ENCODE data around the gene YTHDF2. TPM values are rescaled to one million over a fixed set of nuclear protein-coding genes. Genes with fewer than 3 reads are reported as not detected.
"Not testable (repeated sequence)": the region's sequence is repeated elsewhere in the genome, so short reads cannot be mapped to it uniquely, and the experiment has no call there.

The YTHDF2 gene
- 10 to 100 TPM; 69.9 to 70.9 TPM for total RNA-seq

- peak within 1 kb of the TSS; percentile 94 for H3K27ac Mint-ChIP-seq
- no peaks in the 10 kb centered on the region for H3K9me3 Mint-ChIP-seq
Measured at GRCh38 chr1:28736450-28737306, at the start of gene YTHDF2. TSS of gene YTHDF2 (plus strand) at chr1:28736940. CDS start at chr1:28737121, 181 bp downstream.

GRCh38 chr1:28691627-28692026 lies 45.1 kb upstream of the YTHDF2 start:
- H3K4me3 Mint-ChIP-seq, DNase-seq, H3K27me3 Mint-ChIP-seq, H3K27ac Mint-ChIP-seq, H3K9me3 Mint-ChIP-seq, H3K4me1 Mint-ChIP-seq, CTCF ChIA-PET: not testable (repeated sequence)
- POLR2A ChIA-PET: interaction anchor here (0.8 to 1.1 kb wide), 2 partner anchors 22 to 44 kb away, joined by 3 read pairs; no protein-coding TSS in a partner anchor
- H3K36me3 Mint-ChIP-seq (ENCODE audit: low read depth): peaks cover 39% of the 10 kb centered on the region

More at GRCh38 chr1:28736450-28737306, at the start of gene YTHDF2:
- no peaks in the 10 kb centered on the region for H3K27me3 Mint-ChIP-seq
- peak within 1 kb of the TSS; percentile 97 for H3K4me3 Mint-ChIP-seq
- ChIA-PET POLR2A (interaction anchor here (0.6 to 4.9 kb wide), 31 partner anchors 9 to 478 kb away, joined by 3 to 119 read pairs (median 5); partner anchors contain the start of genes EPB41, GMEB1, MED18 and RNU11), CTCF (interaction anchor here (0.6 to 2.8 kb wide), 46 partner anchors 8 to 653 kb away, joined by 3 to 73 read pairs (median 4); partner anchors contain the start of genes EPB41, EYA3, GMEB1 and RNU11)
- DNase-seq: peak; percentile 98
- H3K4me1 Mint-ChIP-seq: peaks cover 38% of the 10 kb centered on the region
- peaks cover 31% of the 10 kb centered on the region for H3K36me3 Mint-ChIP-seq (ENCODE audit: low read depth)

GRCh38 chr1:28703629-28704028 lies 33.1 kb upstream of the YTHDF2 start:
- Mint-ChIP-seq H3K27me3 (no peaks in the 10 kb centered on the region), H3K4me1 (peaks cover 11% of the 10 kb centered on the region), H3K4me3 (no peak overlapping the region), H3K36me3 (ENCODE audit: low read depth) (peaks cover 38% of the 10 kb centered on the region), H3K9me3 (no peaks in the 10 kb centered on the region), H3K27ac (no peak overlapping the region)
- POLR2A ChIA-PET: interaction anchor here (0.9 to 1.2 kb wide), 3 partner anchors 33 to 55 kb away, joined by 3 to 4 read pairs (median 3); partner anchors contain the start of genes RNU11 and YTHDF2
- CTCF ChIA-PET: interaction anchor here (0.6 kb wide), 1 partner anchor 60 kb away, joined by 3 read pairs; the partner anchor contains the start of gene TAF12
- DNase-seq: no peak

- Mint-ChIP-seq H3K4me1 (peaks cover 2% of the 10 kb centered on the region), H3K36me3 (ENCODE audit: low read depth) (peaks cover 37% of the 10 kb centered on the region), H3K27ac (no peak overlapping the region), H3K4me3 (no peak overlapping the region), H3K27me3 (no peaks in the 10 kb centered on the region), H3K9me3 (no peaks in the 10 kb centered on the region)
- POLR2A ChIA-PET: interaction anchor here (0.9 to 1.2 kb wide), 2 partner anchors 20 to 48 kb away, joined by 4 to 5 read pairs; partner anchors contain the start of genes GMEB1 and YTHDF2
- CTCF ChIA-PET: interaction anchor here (0.6 kb wide), 1 partner anchor 31 kb away, joined by 3 read pairs; no protein-coding TSS in a partner anchor
- no peak for DNase-seq
Measured at GRCh38 chr1:28716336-28716735, 20.4 kb upstream of the YTHDF2 start.

GRCh38 chr1:28718166-28718565 lies 18.6 kb upstream of the YTHDF2 start:
- H3K27me3 Mint-ChIP-seq: no peaks in the 10 kb centered on the region
- no peak for DNase-seq
- no peak overlapping the region for H3K4me3 Mint-ChIP-seq
- H3K36me3 Mint-ChIP-seq (ENCODE audit: low read depth): peaks cover 25% of the 10 kb centered on the region
- no peak overlapping the region for H3K27ac Mint-ChIP-seq
- CTCF ChIA-PET: interaction anchor here (0.8 to 1.0 kb wide), 2 partner anchors 18 to 159 kb away, joined by 3 to 4 read pairs; partner anchors contain the start of gene YTHDF2
- POLR2A ChIA-PET: interaction anchor here (1.0 to 1.5 kb wide), 3 partner anchors 9 to 70 kb away, joined by 3 to 4 read pairs (median 4); partner anchors contain the start of gene RNU11
- no peaks in the 10 kb centered on the region for H3K9me3 Mint-ChIP-seq
- peaks cover 2% of the 10 kb centered on the region for H3K4me1 Mint-ChIP-seq

GRCh38 chr1:28718586-28719331 lies 18.0 kb upstream of the YTHDF2 start:
- H3K27me3 Mint-ChIP-seq: no peaks in the 10 kb centered on the region
- ChIA-PET POLR2A (interaction anchor here (1.0 to 1.5 kb wide), 3 partner anchors 9 to 71 kb away, joined by 3 to 4 read pairs (median 4); partner anchors contain the start of gene RNU11), CTCF (interaction anchor here (0.8 to 1.0 kb wide), 2 partner anchors 18 to 158 kb away, joined by 3 to 4 read pairs; partner anchors contain the start of gene YTHDF2)
- H3K36me3 Mint-ChIP-seq (ENCODE audit: low read depth): peaks cover 19% of the 10 kb centered on the region
- H3K27ac Mint-ChIP-seq: no peak overlapping the region
- H3K4me1 Mint-ChIP-seq: peaks cover 2% of the 10 kb centered on the region
- no peak overlapping the region for H3K4me3 Mint-ChIP-seq
- DNase-seq: no peak
- no peaks in the 10 kb centered on the region for H3K9me3 Mint-ChIP-seq

GRCh38 chr1:28719332-28719619 lies 17.5 kb upstream of the YTHDF2 start:
- H3K9me3 Mint-ChIP-seq: no peaks in the 10 kb centered on the region
- H3K4me3 Mint-ChIP-seq: no peak overlapping the region
- H3K36me3 Mint-ChIP-seq (ENCODE audit: low read depth): peaks cover 14% of the 10 kb centered on the region
- ChIA-PET CTCF (no interaction called here), POLR2A (interaction anchor here (1.4 kb wide), 1 partner anchor 50 kb away, joined by 3 read pairs; no protein-coding TSS in a partner anchor)
- no peak overlapping the region for H3K27ac Mint-ChIP-seq
- DNase-seq: no peak
- H3K4me1 Mint-ChIP-seq: peaks cover 2% of the 10 kb centered on the region
- H3K27me3 Mint-ChIP-seq: no peaks in the 10 kb centered on the region

- H3K4me1 Mint-ChIP-seq: no peaks in the 10 kb centered on the region
- POLR2A ChIA-PET: no interaction called here
- CTCF ChIA-PET: no interaction called here
- no peak overlapping the region for H3K4me3 Mint-ChIP-seq
- no peak overlapping the region for H3K27ac Mint-ChIP-seq
- no peak for DNase-seq
- H3K36me3 Mint-ChIP-seq (ENCODE audit: low read depth): peaks cover 5% of the 10 kb centered on the region
- no peaks in the 10 kb centered on the region for H3K27me3 Mint-ChIP-seq
- H3K9me3 Mint-ChIP-seq: no peaks in the 10 kb centered on the region
Measured at GRCh38 chr1:28720376-28720775, 16.4 kb upstream of the YTHDF2 start.

- H3K9me3 Mint-ChIP-seq; H3K27me3 Mint-ChIP-seq; H3K36me3 Mint-ChIP-seq (ENCODE audit: low read depth); H3K4me3 Mint-ChIP-seq; DNase-seq; H3K27ac Mint-ChIP-seq; H3K4me1 Mint-ChIP-seq: not testable (repeated sequence)
- ChIA-PET POLR2A (interaction anchor here (6.6 kb wide), 1 partner anchor 14 kb away, joined by 36 read pairs; the partner anchor contains the start of gene YTHDF2), CTCF (interaction anchor here (1.2 kb wide), 1 partner anchor 15 kb away, joined by 3 read pairs; the partner anchor contains the start of gene YTHDF2)
Measured at GRCh38 chr1:28721927-28722326, 14.8 kb upstream of the YTHDF2 start.

- not testable (repeated sequence) for DNase-seq, H3K9me3 Mint-ChIP-seq
Measured at GRCh38 chr1:28725365-28725764, 11.4 kb upstream of the YTHDF2 start.

GRCh38 chr1:28735961-28736449 lies 735 bp upstream of the YTHDF2 start:
- H3K4me1 Mint-ChIP-seq: peaks cover 35% of the 10 kb centered on the region
- ChIA-PET CTCF (interaction anchor here (0.9 to 2.8 kb wide), 29 partner anchors 9 to 647 kb away, joined by 3 to 73 read pairs (median 5); partner anchors contain the start of genes EPB41, EYA3, GMEB1 and RNU11), POLR2A (interaction anchor here (0.6 to 4.9 kb wide), 30 partner anchors 10 to 478 kb away, joined by 3 to 119 read pairs (median 5); partner anchors contain the start of genes EPB41, GMEB1, MED18 and RNU11)
- H3K27me3 Mint-ChIP-seq: no peaks in the 10 kb centered on the region
- DNase-seq: no peak
- H3K36me3 Mint-ChIP-seq (ENCODE audit: low read depth): peaks cover 28% of the 10 kb centered on the region
- peak overlapping the region; percentile 97 for H3K4me3 Mint-ChIP-seq
- H3K9me3 Mint-ChIP-seq: no peaks in the 10 kb centered on the region
- peak overlapping the region; percentile 94 for H3K27ac Mint-ChIP-seq

More at GRCh38 chr1:28725365-28725764, 11.4 kb upstream of the YTHDF2 start:
- not testable (repeated sequence) for H3K4me3 Mint-ChIP-seq; H3K4me1 Mint-ChIP-seq; H3K27ac Mint-ChIP-seq; H3K27me3 Mint-ChIP-seq; H3K36me3 Mint-ChIP-seq (ENCODE audit: low read depth)
- ChIA-PET POLR2A (interaction anchor here (6.6 kb wide), 1 partner anchor 10 kb away, joined by 36 read pairs; the partner anchor contains the start of gene YTHDF2), CTCF (interaction anchor here (2.5 kb wide), 1 partner anchor 11 kb away, joined by 13 read pairs; the partner anchor contains the start of gene YTHDF2)

Data from activated CD4-positive, alpha-beta memory T cell treated with anti-CD3 and anti-CD28 coated beads, Interleukin-2, amount 10 ng/mL, durations not matched to agents 7 days and 5 days (primary cell).